Ovary (tissue), 10 donors: ENCODE data around the gene PRH1. TPM values are rescaled to one million over a fixed set of nuclear protein-coding genes. Genes with fewer than 3 reads are reported as not detected.

Experiments used
- DNase-seq, 5 donors: peaks; one replicate each; pipeline ENCODE4 v3.0.0-alpha.2; 2019 to 2020
- H3K27ac ChIP-seq, 2 donors: fragments of 200-600 bp; one replicate each; pipeline versions ENCODE4 v1.5.1 to v1.8.0; 2019 to 2022
- H3K27me3 ChIP-seq: fragments of 200-600 bp; one replicate; pipeline ENCODE4 v1.8.0; 2022
- H3K36me3 ChIP-seq: fragments of 200-600 bp; sonication (generic); one replicate; pipeline ENCODE4 v1.5.1; 2019
- H3K4me1 ChIP-seq: one replicate; pipeline ENCODE4 v1.8.1; 2013; ENCODE audit warnings: mild to moderate bottlenecking, moderate library complexity; ENCODE audit not compliant: insufficient read depth
- H3K4me3 ChIP-seq: fragments of 200-600 bp; sonication (generic); one replicate; pipeline ENCODE4 v1.5.1; 2017
- H3K9me3 ChIP-seq, 2 donors: fragments of 200-600 bp in 1 of 2; sonication (generic) in 1 of 2; one replicate each; pipeline versions ENCODE4 v1.5.1 to v1.8.1; 2013 to 2019; ENCODE audit warnings: mild to moderate bottlenecking in 1 of 2, moderate library complexity in 1 of 2
- CTCF ChIP-seq, 3 donors: fragments of 450-650 bp in 2 of 3; fragments of 200-600 bp in 1 of 3; IDR thresholded peaks; one replicate each; pipeline versions ENCODE4 v1.5.1 to v1.8.0; 2016 to 2022; ENCODE audit warnings: antibody characterized with exemption in 3 of 3, mild to moderate bottlenecking in 1 of 3
- EP300 ChIP-seq: sonication (generic); formaldehyde crosslinking; IDR thresholded peaks from one replicate; pipeline ENCODE4 v1.6.1; 2017; ENCODE audit warnings: antibody characterized with exemption
- POLR2A ChIP-seq: fragments of 450-650 bp; IDR thresholded peaks from one replicate; pipeline ENCODE4 v1.6.1; 2017; ENCODE audit warnings: antibody characterized with exemption, mild to moderate bottlenecking, moderate library complexity
- WGBS, 3 donors: extraction: QIAGEN DNeasy Blood & Tissue Kit in 1 of 3; methylation state at CpG; one replicate each; pipeline versions ENCODE4 v1.1.5 to v1.1.7; 2013 to 2017; 5-methylcytosine and 5-hydroxymethylcytosine counted together
- intact Hi-C, 4 donors: fragments of 100-400 bp; cut with DNase I; formaldehyde crosslinking; loops; one replicate each; pipeline versions ENCODE4 v1.11.0 to v1.15.1; 2022 to 2023
- long read RNA-seq, 3 donors: library from polyadenylated mRNA in 2 of 3; unstranded in 2 of 3; transcript quantifications; one replicate each; pipeline ENCODE4 v2.0.0 and lab custom pipeline, GENCODE V29; 2021 to 2026
- polyA plus RNA-seq, 2 donors: library from polyadenylated mRNA; stranded (reverse); fragments of 200-250 nt in 1 of 2; fragments of 350-450 nt in 1 of 2; fragmentation: Illumina TruSeq in 1 of 2; extraction: RNeasy Lipid Tissue Mini Kit (QIAGEN cat#74804) in 1 of 2; gene quantifications; one replicate each; pipeline ENCODE4 v1.2.3, GENCODE V29; 2013 to 2014
- total RNA-seq, 7 donors: library from RNA; depleted of rRNA in 2 of 7; stranded (reverse); fragments of >200 nt in 2 of 7; fragmentation: NEBNext Ultra II Directional in 3 of 7; extraction: Animal tissue kit (Norgen Biotek cat#: 25700) in 3 of 7; gene quantifications; one replicate each; pipeline versions ENCODE4 v1.1.0 to v1.2.4, GENCODE V29; 2016 to 2023
- donor health status: DM: no; HTN: no; CAD: no; lungs with moderate emphysema.
- donor health status: DM: no; HTN: no; CAD: no.
- donor health status: Bipolar disorder and iron deficiency.
- donor health status: DM: yes; HTN: yes; CAD: no.
- donor health status: DM: no; HTN: no; CAD: no.
- donor health status: DM: yes; HTN: yes; CAD: no.

PRH1 gene
- total RNA-seq (10 to 100 TPM; 13.3 to 48.5 (median 22.3) TPM), polyA plus RNA-seq (1 to 10 TPM; 2.2 to 4.2 TPM)
- long read RNA-seq, donor 1, partial matches to known transcripts: 4 of 5 reads
- long read RNA-seq, donor 1, other reads (novel, unspliced or antisense): 1 of 5 reads
- long read RNA-seq, donor 2: 0 reads
- long read RNA-seq, donor 3, partial matches to known transcripts: 1 of 3 reads
- long read RNA-seq, donor 3, other reads (novel, unspliced or antisense): 2 of 3 reads

- Histone ChIP-seq H3K36me3 (no peaks in the 10 kb centered on the region), H3K4me1 (no peaks in the 10 kb centered on the region)
- intact Hi-C loops: no loop called here
Observed at GRCh38 chr12:10884086-10884725, at the start of gene PRH1. Gene PRH1 (minus strand): TSS chr12:10884255. CDS start chr12:10884217, 38 bp downstream.

GRCh38 chr12:10928746-10929286 is 44.8 kb upstream of the PRH1 start, which contains the start of gene PRH2:
Gene PRH2 (plus strand): TSS chr12:10929236. CDS start chr12:10929274, 38 bp downstream.
- Histone ChIP-seq H3K27me3 (no peaks in the 10 kb centered on the region), H3K4me1 (no peaks in the 10 kb centered on the region), H3K27ac (no peak within 1 kb of the TSS), H3K9me3 (no peaks in the 10 kb centered on the region), H3K4me3 (no peak within 1 kb of the TSS), H3K36me3 (no peaks in the 10 kb centered on the region)
- WGBS, 3 donors: 95 to 98% (median 97%) methylated on average over 5 of the region's 5 CpGs
- no peak for DNase-seq
- TF ChIP-seq POLR2A (no peak), EP300 (no peak), CTCF (IDR thresholded peaks at IDR 0.05) (no peak)
- intact Hi-C loops: no loop called here

More at GRCh38 chr12:10884086-10884725, at the start of gene PRH1:
- Histone ChIP-seq H3K4me3 (no peak within 1 kb of the TSS), H3K27ac (no peak within 1 kb of the TSS), H3K9me3 (no peaks in the 10 kb centered on the region), H3K27me3 (no peaks in the 10 kb centered on the region)
- WGBS, 3 donors: 91 to 95% (median 93%) methylated on average over 6 of the region's 6 CpGs
- no peak for DNase-seq
- TF ChIP-seq POLR2A: no peak
- TF ChIP-seq CTCF (IDR thresholded peaks at IDR 0.05): no peak
- no peak for TF ChIP-seq EP300

DNA sequence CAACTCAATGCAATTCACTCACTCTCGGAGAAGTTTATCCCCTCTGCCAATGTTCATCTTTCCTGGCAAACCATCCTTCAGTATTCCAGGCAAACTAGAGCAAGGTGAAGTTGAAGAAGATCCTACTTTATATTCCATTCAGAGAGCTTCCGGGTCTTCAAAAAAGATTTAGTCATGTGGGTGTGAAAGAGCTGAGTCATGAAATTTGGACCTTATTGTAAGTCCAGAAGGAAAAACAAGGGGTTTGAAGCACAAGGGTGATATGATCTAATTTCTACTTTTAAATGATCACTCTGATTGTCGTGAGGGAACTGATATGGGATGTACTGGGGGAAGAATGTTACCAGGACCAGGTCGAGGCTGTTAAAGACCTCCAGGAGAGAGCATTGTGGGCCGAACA is 42.2 kb upstream of the PRH1 start:
- no peak overlapping the region for H3K4me3 ChIP-seq
- no peak for DNase-seq
- no peaks in the 10 kb centered on the region for H3K4me1 ChIP-seq
- H3K9me3 ChIP-seq: no peaks in the 10 kb centered on the region
- TF ChIP-seq POLR2A: no peak
- TF ChIP-seq EP300: no peak
- no peak for TF ChIP-seq CTCF (IDR thresholded peaks at IDR 0.05)
- H3K36me3 ChIP-seq: no peaks in the 10 kb centered on the region
- intact Hi-C loops: no loop called here
- WGBS, 3 donors: 95 to 98% (median 96%) methylated on average over 5 of the region's 5 CpGs
- H3K27ac ChIP-seq: no peak overlapping the region
- H3K27me3 ChIP-seq: no peaks in the 10 kb centered on the region

DNA sequence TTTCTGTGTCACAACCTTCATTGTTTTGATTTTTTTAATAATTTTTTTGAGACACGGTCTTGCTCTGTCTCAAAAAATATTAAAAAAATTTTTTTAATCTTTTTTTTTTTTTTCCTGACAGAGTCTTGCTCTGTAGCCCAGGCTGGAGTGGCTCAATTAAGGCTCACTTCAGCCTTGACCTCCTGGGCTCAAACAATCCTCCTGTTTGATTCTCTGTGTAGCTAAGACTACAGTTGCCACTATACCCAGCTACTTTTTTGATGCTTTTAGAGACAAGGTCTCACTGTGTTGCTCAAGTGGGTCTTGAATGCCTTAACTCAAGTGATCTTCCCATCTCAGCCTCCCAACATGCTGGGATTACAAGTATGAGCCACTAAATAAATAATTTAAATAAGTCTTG is 35.8 kb upstream of the PRH1 start:
- H3K27ac ChIP-seq: no peak overlapping the region
- no peaks in the 10 kb centered on the region for H3K36me3 ChIP-seq
- H3K9me3 ChIP-seq: no peaks in the 10 kb centered on the region
- TF ChIP-seq CTCF (IDR thresholded peaks at IDR 0.05) (no peak), POLR2A (no peak), EP300 (no peak)
- H3K27me3 ChIP-seq: peaks cover 4% of the 10 kb centered on the region
- DNase-seq: no peak
- WGBS, 3 donors: 88 to 95% (median 91%) methylated on average over 1 of the region's 1 CpG
- H3K4me1 ChIP-seq: no peaks in the 10 kb centered on the region
- intact Hi-C loops: no loop called here
- no peak overlapping the region for H3K4me3 ChIP-seq
